Measurements from ENCODE around the gene NKX2-4.
"Not testable (repeated sequence)": the region's sequence is repeated elsewhere in the genome, so short reads cannot be mapped to it uniquely, and the experiment has no call there.

NKX2-4 gene

GRCh38 chr20:21393816-21394519 is 3.4 kb downstream of the NKX2-4 start:
- DNase-seq = no peak

GRCh38 chr20:21393166-21393565 is 4.2 kb downstream of the NKX2-4 start:
- DNase-seq = no peak

GRCh38 chr20:21391972-21392352 is 5.4 kb downstream of the NKX2-4 start:
- no peak for DNase-seq

- DNase-seq = no peak
Observed at GRCh38 chr20:21391185-21391971, 5.9 kb downstream of the NKX2-4 start.

- no peak for DNase-seq
Observed at GRCh38 chr20:21390768-21391167, 6.6 kb downstream of the NKX2-4 start.

GRCh38 chr20:21389368-21389767 is 8.0 kb downstream of the NKX2-4 start:
- DNase-seq = no peak

- DNase-seq = no peak
Observed at GRCh38 chr20:21388566-21388965, 8.8 kb downstream of the NKX2-4 start.

- no peak for DNase-seq
Observed at GRCh38 chr20:21387528-21387927, 9.8 kb downstream of the NKX2-4 start.

GRCh38 chr20:21386111-21386510 is 11.2 kb downstream of the NKX2-4 start:
- DNase-seq = no peak

GRCh38 chr20:21384308-21384892 is 12.9 kb downstream of the NKX2-4 start:
- no peak for DNase-seq

GRCh38 chr20:21381619-21382018 is 15.7 kb downstream of the NKX2-4 start:
- no peak for DNase-seq

- DNase-seq = no peak
Observed at GRCh38 chr20:21380711-21381110, 16.6 kb downstream of the NKX2-4 start.

GRCh38 chr20:21378259-21378658 is 19.1 kb downstream of the NKX2-4 start:
- DNase-seq = no peak

- DNase-seq = no peak
Observed at GRCh38 chr20:21377701-21378100, 19.6 kb downstream of the NKX2-4 start.

- no peak for DNase-seq
Observed at GRCh38 chr20:21376626-21377025, 20.7 kb downstream of the NKX2-4 start.

GRCh38 chr20:21373436-21373835 is 23.9 kb downstream of the NKX2-4 start:
- DNase-seq = no peak

GRCh38 chr20:21372016-21372415 is 25.3 kb downstream of the NKX2-4 start:
- no peak for DNase-seq

GRCh38 chr20:21371193-21371592 is 26.1 kb downstream of the NKX2-4 start:
- no peak for DNase-seq

GRCh38 chr20:21368791-21369190 is 28.5 kb downstream of the NKX2-4 start:
- no peak for DNase-seq

- DNase-seq = not testable (repeated sequence)
Observed at GRCh38 chr20:21366273-21366672, 31.1 kb downstream of the NKX2-4 start.

GRCh38 chr20:21365771-21366170 is 31.6 kb downstream of the NKX2-4 start:
- DNase-seq = no peak

GRCh38 chr20:21364413-21364812 is 32.9 kb downstream of the NKX2-4 start:
- DNase-seq = no peak

- DNase-seq = no peak
Observed at GRCh38 chr20:21361266-21361665, 36.1 kb downstream of the NKX2-4 start.

GRCh38 chr20:21360705-21361104 is 36.6 kb downstream of the NKX2-4 start:
- no peak for DNase-seq
